Measurements from ENCODE around the gene BLNK.

GRCh38 chr10:96272316-96273280, 1.2 kb upstream of the BLNK start:
- no peak for TF ChIP-seq REST (IDR thresholded peaks at IDR 0.05; ENCODE audit: insufficient read depth in 1 of 2, low read depth in 2 of 2, low read length in 2 of 2)
- no peak for TF ChIP-seq TAF1 (IDR thresholded peaks at IDR 0.05; ENCODE audit: borderline replicate concordance, insufficient read depth, low read length)
